Keratinocyte (primary cell): ENCODE results near the gene CUX1. TPM values are rescaled to one million over a fixed set of nuclear protein-coding genes. Genes with fewer than 3 reads are reported as not detected.

Experiments used
- DNase-seq: peaks from one replicate; pipeline ENCODE4 v3.0.0-alpha.2; 2011; ENCODE audit warnings: low read depth, missing footprints, low spot score
- FAIRE-seq: peaks from 2 replicates; lab custom pipeline; 2011; peaks lifted over from hg19 to GRCh38; lab: Jason Lieb, UNC
- H2AFZ ChIP-seq: 2 replicates; pipeline ENCODE4 v1.6.0; 2012; ENCODE audit warnings: low read length, control low read depth, inconsistent platforms; ENCODE audit not compliant: control insufficient read depth
- H3K27ac ChIP-seq: 2 replicates; pipeline ENCODE4 v1.5.1; 2011; ENCODE audit warnings: low read length; ENCODE audit not compliant: control insufficient read depth, insufficient read depth
- H3K27me3 ChIP-seq: 3 replicates; pipeline ENCODE4 v1.6.0; 2011; ENCODE audit warnings: low read length; ENCODE audit not compliant: control insufficient read depth, insufficient read depth; ENCODE audit errors: extremely low read depth
- H3K36me3 ChIP-seq, 2 experiments: 2 replicates in 1 of 2; 3 replicates in 1 of 2; pipeline ENCODE4 v1.5.1; 2011; ENCODE audit warnings: low read length in 2 of 2, mild to moderate bottlenecking in 1 of 2; ENCODE audit not compliant: control insufficient read depth in 2 of 2, insufficient read depth in 2 of 2; ENCODE audit errors: extremely low read depth in 1 of 2
- H3K4me1 ChIP-seq: 3 replicates; pipeline ENCODE4 v1.5.1; 2011; ENCODE audit warnings: low read length; ENCODE audit not compliant: control insufficient read depth, insufficient read depth; ENCODE audit errors: extremely low read depth
- H3K4me2 ChIP-seq: 3 replicates; pipeline ENCODE4 v1.6.0; 2011; ENCODE audit warnings: low read depth, low read length; ENCODE audit not compliant: control insufficient read depth, insufficient read depth; ENCODE audit errors: extremely low read depth
- H3K4me3 ChIP-seq, 3 experiments: fragments of 200-600 bp in 1 of 3; sonication (generic) in 1 of 3; 2 replicates in 2 of 3; 3 replicates in 1 of 3; pipeline ENCODE4 v1.5.1; 2011 to 2016; ENCODE audit warnings: low read length in 3 of 3, mild to moderate bottlenecking in 3 of 3, control low read depth in 2 of 3, inconsistent platforms in 1 of 3, low read depth in 1 of 3, mixed read lengths in 1 of 3, mixed run types in 1 of 3, moderate library complexity in 1 of 3; ENCODE audit not compliant: control insufficient read depth in 2 of 3, insufficient read depth in 2 of 3; ENCODE audit errors: extremely low read depth in 1 of 3
- H3K79me2 ChIP-seq: 2 replicates; pipeline ENCODE4 v1.6.0; 2012; ENCODE audit warnings: low read length; ENCODE audit not compliant: control insufficient read depth, insufficient read depth
- H3K9ac ChIP-seq: 3 replicates; pipeline ENCODE4 v1.6.0; 2011; ENCODE audit warnings: low read length; ENCODE audit not compliant: control insufficient read depth, insufficient read depth; ENCODE audit errors: extremely low read depth
- H3K9me1 ChIP-seq: 3 replicates; pipeline ENCODE4 v1.6.0; 2011; ENCODE audit warnings: low read length; ENCODE audit not compliant: control insufficient read depth, insufficient read depth; ENCODE audit errors: extremely low read depth
- H3K9me3 ChIP-seq: 2 replicates; pipeline ENCODE4 v1.5.1; 2012; ENCODE audit warnings: low read depth, low read length; ENCODE audit not compliant: control insufficient read depth
- H4K20me1 ChIP-seq: 3 replicates; pipeline ENCODE4 v1.6.0; 2011; ENCODE audit warnings: low read length; ENCODE audit not compliant: control insufficient read depth, insufficient read depth; ENCODE audit errors: extremely low read depth
- CTCF ChIP-seq, 3 experiments: IDR thresholded peaks in 1 of 3; conservative IDR thresholded peaks in 1 of 3; optimal IDR thresholded peaks in 1 of 3; 2 replicates in 2 of 3; 3 replicates in 1 of 3; pipeline versions ENCODE3 to v1.5.1; 2011; ENCODE audit warnings: low read length in 3 of 3, mild to moderate bottlenecking in 3 of 3, moderate library complexity in 2 of 3, control low read depth in 1 of 3, inconsistent platforms in 1 of 3; ENCODE audit not compliant: insufficient read depth in 2 of 3; ENCODE audit errors: extremely low read depth in 1 of 3
- EZH2 ChIP-seq: IDR thresholded peaks from one replicate; pipeline ENCODE4 v1.6.1; 2012; ENCODE audit warnings: inconsistent platforms, mild to moderate bottlenecking, low read length, moderate library complexity
- dilution Hi-C: fragments of 300-500 bp; cut with MboI; formaldehyde crosslinking; loops from one replicate; pipeline ENCODE4 v1.7.0; 2020; ENCODE audit warnings: low sequenced_read_pairs; ENCODE audit not compliant: extremely low pct_ligation_motif_present
- polyA plus RNA-seq, 5 experiments: library from polyadenylated mRNA; depleted of rRNA in 3 of 5; stranded (reverse) in 3 of 5; stranded (forward) in 1 of 5; unstranded in 1 of 5; fragments of >200 nt; gene quantifications; 1 replicate in 1 of 5; 2 replicates in 3 of 5; 3 replicates in 1 of 5; pipeline versions ENCODE4 v1.2.1 to v1.2.3, GENCODE V29; 2011 to 2012; ENCODE audit warnings: missing spikeins in 2 of 5, low read depth in 1 of 5, low replicate concordance in 1 of 5

Gene CUX1
- polyA plus RNA-seq, 1 donor (not counting 4 experiments of a cell fraction or from before 2014, with no cell fraction given), result 18.3 TPM

GRCh38 chr7:102099474-102099873, 282.0 kb downstream of the CUX1 start:
- Histone ChIP-seq H3K4me1 (peaks cover 19% of the 10 kb centered on the region), H4K20me1 (no peaks in the 10 kb centered on the region), H3K27ac (no peak overlapping the region), H3K27me3 (no peaks in the 10 kb centered on the region), H3K9ac (no peak overlapping the region), H3K4me3 (no peak overlapping the region), H3K9me3 (no peaks in the 10 kb centered on the region), H3K36me3 (peaks cover 4 to 6% of the 10 kb centered on the region in 2 experiments), H3K9me1 (no peaks in the 10 kb centered on the region), H3K4me2 (no peak overlapping the region), H2AFZ (no peak overlapping the region), H3K79me2 (no peaks in the 10 kb centered on the region)
- no peak for TF ChIP-seq CTCF (optimal IDR thresholded peaks at IDR 0.05 in 1 of 3, IDR thresholded peaks at IDR 0.05 in 1 of 3, conservative IDR thresholded peaks at IDR 0.05 in 1 of 3; ENCODE audit: extremely low read depth in 1 of 3, insufficient read depth in 2 of 3, low read length in 3 of 3)
- no peak for DNase-seq
- no peak for FAIRE-seq
- dilution Hi-C loops, result no loop called here

- no peak overlapping the region for H3K9ac ChIP-seq
- H3K79me2 ChIP-seq, result no peaks in the 10 kb centered on the region
- peaks cover 19% of the 10 kb centered on the region for H3K4me1 ChIP-seq
- no peaks in the 10 kb centered on the region for H3K9me3 ChIP-seq
- no peaks in the 10 kb centered on the region for H3K27me3 ChIP-seq
- H3K4me2 ChIP-seq, result no peak overlapping the region
- H3K9me1 ChIP-seq, result no peaks in the 10 kb centered on the region
- peak; percentile 20 for FAIRE-seq
- peaks cover 4 to 5% of the 10 kb centered on the region in 2 experiments for H3K36me3 ChIP-seq
- dilution Hi-C loops, result no loop called here
- no peaks in the 10 kb centered on the region for H4K20me1 ChIP-seq
- H2AFZ ChIP-seq, result no peak overlapping the region
- DNase-seq, result peak; percentile 64
- no peak overlapping the region for H3K4me3 ChIP-seq
- no peak for TF ChIP-seq EZH2
- TF ChIP-seq CTCF (optimal IDR thresholded peaks at IDR 0.05 in 1 of 3, IDR thresholded peaks at IDR 0.05 in 1 of 3, conservative IDR thresholded peaks at IDR 0.05 in 1 of 3; ENCODE audit: extremely low read depth in 1 of 3, insufficient read depth in 2 of 3, low read length in 3 of 3), result no peak
- H3K27ac ChIP-seq, result peak overlapping the region; percentile 25
Measured at GRCh38 chr7:102101111-102101551, 283.7 kb downstream of the CUX1 start.
